Activated naive CD8-positive, alpha-beta T cell treated with anti-CD3 and anti-CD28 coated beads, Interleukin-2, amount 50 U/mL, for 16 hours (primary cell): Measurements from ENCODE around the gene HGF.
"Not testable (repeated sequence)": the region's sequence is repeated elsewhere in the genome, so short reads cannot be mapped to it uniquely, and the experiment has no call there.

Experiments
- DNase-seq: peaks from one replicate; pipeline ENCODE4 v3.0.0-alpha.2; 2020; ENCODE audit warnings: low read depth, low spot score

Gene HGF

GRCh38 chr7:81776161-81776560, 6.3 kb upstream of the HGF start:
- DNase-seq = no peak

GRCh38 chr7:81775560-81775959, 5.7 kb upstream of the HGF start:
- DNase-seq = no peak

DNA sequence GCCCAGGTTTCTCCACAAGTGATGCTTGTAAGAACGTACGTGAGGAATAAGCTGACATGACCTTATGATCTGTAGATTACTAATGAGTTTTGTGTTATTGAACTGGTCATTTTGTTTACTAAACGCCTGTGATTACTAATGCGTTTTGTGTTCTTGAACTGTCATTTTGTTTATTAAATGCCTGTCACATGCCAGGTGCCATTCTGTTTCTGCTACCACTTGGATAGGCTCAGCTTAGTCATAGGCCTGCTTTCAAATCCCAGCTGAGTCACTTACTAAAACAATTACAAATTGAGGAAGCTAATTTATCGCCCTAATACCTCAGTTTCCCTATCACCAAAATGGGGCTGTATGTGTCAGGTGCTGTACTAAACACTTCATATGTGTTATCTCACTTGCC, 4.7 kb upstream of the HGF start:
- DNase-seq = no peak

GRCh38 chr7:81770728-81771223, 929 bp upstream of the HGF start:
- DNase-seq = no peak

- DNase-seq = no peak
Measured at GRCh38 chr7:81768951-81769778, 682 bp downstream of the HGF start.

GRCh38 chr7:81767926-81768325, 1.9 kb downstream of the HGF start:
- no peak for DNase-seq

GRCh38 chr7:81761821-81762220, 8.0 kb downstream of the HGF start:
- no peak for DNase-seq

- DNase-seq = no peak
Measured at GRCh38 chr7:81761031-81761430, 8.8 kb downstream of the HGF start.

DNA sequence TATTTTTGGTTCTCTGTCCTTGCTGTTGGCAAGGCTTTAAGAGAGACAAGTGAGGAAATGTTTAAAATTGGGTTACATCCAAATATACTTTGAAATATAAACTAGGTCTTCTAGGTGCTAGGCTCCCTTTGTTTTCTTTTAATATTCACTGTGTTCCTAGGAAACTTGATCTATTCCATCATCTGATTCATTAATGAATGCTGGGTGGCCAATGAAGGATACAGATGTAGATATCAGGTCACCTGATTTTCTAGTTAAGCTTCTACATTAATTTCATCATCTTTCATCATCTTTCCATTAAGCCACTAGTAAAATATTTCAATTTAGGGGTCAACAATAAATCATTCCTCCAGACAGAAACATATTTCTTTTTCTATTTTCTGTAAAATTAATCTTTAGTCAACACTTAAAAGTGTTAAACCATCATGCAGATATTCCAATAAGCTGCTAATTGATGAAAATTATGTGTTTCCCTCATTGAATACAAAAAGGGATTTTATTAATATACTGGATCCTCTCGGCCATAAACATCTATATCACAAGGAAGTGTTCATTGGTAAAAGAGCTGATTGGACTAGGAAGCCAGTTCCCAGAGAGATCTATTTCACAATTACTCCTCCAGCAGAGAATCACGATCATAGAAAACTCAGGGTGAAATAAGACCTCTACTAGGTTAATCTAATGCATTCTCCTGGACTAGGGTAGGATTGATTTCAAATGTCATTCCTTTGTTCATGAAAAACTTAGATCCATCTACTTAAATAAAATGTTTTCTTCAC, 14.7 kb downstream of the HGF start:
- no peak for DNase-seq

DNA sequence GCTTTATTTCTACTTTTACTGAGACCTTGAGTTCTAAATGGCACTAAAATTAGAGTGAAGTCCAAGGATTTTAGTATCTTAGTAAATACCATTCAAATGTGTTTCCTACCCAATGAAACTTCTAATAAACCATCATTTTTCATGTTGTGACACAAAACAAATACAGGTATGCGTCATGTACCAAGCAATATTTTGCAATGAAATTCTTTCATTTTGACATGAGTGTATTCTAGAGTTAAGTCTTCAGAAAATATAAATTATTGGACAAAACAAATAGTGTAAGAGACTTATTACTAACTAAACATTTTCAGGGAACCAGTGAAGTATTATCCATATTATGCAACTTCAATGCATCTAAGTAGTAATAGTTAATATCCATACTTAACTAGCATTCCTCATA, 16.5 kb downstream of the HGF start:
- DNase-seq = no peak

DNA sequence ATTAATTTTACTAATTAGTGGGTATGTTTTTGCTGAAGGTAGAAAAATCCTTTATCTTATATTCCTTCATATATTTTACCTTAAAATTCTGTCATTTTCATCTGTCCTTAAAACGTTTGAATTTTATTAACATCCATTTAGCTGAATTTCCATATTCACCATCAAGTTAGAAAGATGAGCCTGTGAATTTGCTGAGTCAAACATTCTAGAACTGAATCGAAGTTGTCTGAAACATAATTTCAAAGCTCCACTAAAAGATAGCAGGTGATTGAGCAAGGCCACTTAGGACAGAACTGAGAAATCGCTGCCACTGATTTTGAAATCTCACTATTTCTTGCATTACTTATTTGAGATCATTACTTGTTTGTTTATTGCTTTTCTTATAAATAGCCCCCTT, 17.5 kb downstream of the HGF start:
- no peak for DNase-seq

DNA sequence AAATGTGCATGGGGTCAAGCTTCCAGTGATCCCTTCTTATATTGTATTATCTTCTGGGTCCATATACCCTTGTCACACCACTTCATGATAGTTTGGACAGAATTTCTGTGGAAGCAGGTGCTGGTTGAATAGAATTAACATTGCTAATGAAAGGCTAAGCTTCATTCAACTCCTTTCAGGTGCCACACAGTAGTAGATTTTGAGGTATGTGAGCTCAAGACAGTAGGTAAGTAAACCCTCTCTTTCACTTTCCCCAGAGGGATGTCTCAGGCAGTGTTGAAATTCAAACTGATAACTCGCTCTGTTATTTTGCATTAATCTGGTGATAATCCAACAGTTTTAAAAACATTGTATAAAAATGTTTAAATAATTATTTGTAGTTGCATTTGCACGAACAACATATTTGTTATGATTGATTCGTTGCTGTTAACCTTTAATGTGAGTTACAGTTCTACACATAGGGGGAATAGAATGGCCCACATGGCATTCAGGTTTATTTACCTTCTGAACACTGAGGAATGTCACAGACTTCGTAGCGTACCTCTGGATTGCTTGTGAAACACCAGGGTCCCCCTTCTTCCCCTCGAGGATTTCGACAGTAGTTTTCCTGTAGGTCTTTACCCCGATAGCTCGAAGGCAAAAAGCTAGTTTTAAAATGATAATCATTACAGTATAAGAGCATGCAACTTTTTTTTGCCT, 18.1 kb downstream of the HGF start:
- no peak for DNase-seq

DNA sequence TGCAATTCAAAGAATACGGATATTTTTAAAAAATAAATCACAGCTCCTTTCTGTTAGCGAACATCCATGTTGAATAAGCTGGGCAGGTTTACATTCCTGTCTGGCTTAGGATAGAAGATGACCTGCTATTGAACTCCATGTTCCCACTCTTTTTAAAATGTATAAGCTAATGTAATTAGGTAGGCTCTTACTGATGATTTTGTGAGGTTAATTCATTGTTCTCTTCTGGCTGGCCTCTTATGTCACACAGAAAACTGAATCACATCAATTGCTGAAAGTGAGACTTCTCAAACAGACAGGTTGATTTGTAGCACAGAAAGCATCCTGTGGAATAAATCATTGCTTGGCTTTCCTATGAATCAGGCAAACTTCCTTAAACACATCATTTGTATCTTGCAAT, 24.2 kb downstream of the HGF start:
- no peak for DNase-seq

GRCh38 chr7:81744389-81744788, 25.5 kb downstream of the HGF start:
- DNase-seq = no peak

GRCh38 chr7:81743665-81744064, 26.2 kb downstream of the HGF start:
- no peak for DNase-seq

GRCh38 chr7:81743201-81743600, 26.6 kb downstream of the HGF start:
- DNase-seq = no peak

DNA sequence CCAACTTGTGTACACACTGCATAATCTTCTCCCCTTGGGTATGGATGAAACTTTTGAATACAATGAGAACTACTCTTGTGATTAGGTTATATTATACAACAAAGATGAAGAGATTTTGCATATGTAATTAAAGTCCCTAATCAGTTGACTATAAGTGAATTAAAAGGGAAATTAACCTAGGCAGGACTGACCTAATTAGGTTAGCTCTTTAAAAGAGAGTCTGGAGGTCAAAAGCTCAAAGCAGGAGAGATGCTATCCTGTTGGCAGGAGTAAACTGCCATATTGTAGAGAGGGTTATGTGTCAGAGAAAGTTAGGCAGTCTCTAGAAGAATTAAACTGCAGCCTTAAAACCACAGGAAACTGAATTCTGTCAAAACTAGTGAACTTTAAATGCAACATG, 29.4 kb downstream of the HGF start:
- no peak for DNase-seq

- DNase-seq = no peak
Measured at GRCh38 chr7:81736091-81736490, 33.8 kb downstream of the HGF start.

DNA sequence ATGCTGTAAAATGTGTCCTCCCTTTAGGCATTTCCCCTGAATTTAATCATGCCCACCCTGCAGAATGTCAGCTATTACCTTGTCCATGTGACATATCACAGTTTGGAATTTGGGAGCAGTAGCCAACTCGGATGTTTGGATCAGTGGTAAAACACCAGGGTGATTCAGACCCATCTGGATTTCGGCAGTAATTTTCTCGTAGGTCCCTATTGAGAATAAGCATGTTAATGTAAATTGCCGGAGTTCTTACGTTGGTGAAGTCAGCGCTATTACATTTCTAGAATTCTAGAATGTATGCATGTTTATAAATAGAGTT, 44.1 kb downstream of the HGF start:
- DNase-seq = no peak

DNA sequence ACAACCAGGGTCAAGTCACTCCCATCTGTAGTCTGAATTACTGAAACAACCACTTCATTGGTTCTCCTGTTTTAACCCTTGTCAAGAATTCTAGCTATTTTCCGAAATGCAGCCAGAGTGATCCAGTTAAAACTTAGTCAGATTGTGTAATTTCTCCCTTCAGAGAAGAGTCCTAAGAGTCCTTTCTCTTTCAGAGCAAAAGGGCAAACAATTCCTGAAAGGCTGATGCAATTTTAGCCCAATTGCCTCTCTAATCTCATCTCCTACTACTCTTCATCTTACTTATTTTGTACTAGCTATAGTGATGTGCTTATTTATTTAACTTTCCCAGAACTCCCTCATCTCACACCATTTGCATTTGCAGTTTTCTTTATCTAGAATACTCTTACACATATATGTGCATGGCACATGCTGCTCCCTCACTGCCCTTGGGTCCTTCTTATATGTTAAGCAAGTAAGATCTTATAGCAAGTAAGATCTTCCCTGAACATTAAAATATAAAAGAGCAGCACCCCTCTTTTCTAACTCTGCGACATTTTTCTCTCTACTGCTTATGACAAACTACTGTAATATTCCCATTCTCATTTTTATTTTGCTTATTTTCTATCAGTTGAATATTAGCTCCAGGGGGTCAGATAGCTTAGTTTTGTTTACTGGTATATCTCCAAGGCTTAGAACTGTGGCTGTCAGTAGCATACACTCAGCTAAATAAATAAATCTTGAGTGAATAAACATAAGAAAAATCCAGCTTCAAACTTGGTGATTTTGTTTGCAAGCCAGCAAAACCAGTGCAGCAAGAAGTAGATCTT, 44.6 kb downstream of the HGF start:
- no peak for DNase-seq

- DNase-seq = not testable (repeated sequence)
Measured at GRCh38 chr7:81722250-81722649, 47.6 kb downstream of the HGF start.

DNA sequence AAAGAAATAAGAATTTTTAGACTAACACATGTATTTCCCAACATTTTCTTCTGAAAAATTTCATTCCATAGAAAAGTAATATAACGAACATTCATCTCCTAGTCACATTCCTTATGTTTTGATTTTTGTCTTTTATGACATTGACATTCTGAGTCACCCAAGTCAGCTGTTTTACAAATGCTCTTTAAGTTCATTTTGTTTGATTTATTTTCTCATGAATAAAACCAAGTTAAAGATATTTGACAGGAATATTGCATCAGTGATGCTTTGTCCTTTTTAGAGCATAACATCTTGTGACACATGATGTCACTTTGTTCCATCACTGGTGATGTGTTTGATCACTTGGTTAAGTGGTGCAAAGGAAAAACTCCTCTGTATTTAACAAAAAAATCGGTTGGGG, 48.4 kb downstream of the HGF start:
- no peak for DNase-seq
